NCI-H524 (cell line): Measurements from ENCODE around the gene MMP24OS.
A peak's percentile ranks its signal among the peaks of the same experiment; 100 is the strongest.
"Not testable (repeated sequence)": the region's sequence is repeated elsewhere in the genome, so short reads cannot be mapped to it uniquely, and the experiment has no call there.

Experiments
- DNase-seq, 2 experiments: peaks; one replicate each; lab custom pipeline; 2025; lab: John Stamatoyannopoulos, UW

MMP24OS gene

DNA sequence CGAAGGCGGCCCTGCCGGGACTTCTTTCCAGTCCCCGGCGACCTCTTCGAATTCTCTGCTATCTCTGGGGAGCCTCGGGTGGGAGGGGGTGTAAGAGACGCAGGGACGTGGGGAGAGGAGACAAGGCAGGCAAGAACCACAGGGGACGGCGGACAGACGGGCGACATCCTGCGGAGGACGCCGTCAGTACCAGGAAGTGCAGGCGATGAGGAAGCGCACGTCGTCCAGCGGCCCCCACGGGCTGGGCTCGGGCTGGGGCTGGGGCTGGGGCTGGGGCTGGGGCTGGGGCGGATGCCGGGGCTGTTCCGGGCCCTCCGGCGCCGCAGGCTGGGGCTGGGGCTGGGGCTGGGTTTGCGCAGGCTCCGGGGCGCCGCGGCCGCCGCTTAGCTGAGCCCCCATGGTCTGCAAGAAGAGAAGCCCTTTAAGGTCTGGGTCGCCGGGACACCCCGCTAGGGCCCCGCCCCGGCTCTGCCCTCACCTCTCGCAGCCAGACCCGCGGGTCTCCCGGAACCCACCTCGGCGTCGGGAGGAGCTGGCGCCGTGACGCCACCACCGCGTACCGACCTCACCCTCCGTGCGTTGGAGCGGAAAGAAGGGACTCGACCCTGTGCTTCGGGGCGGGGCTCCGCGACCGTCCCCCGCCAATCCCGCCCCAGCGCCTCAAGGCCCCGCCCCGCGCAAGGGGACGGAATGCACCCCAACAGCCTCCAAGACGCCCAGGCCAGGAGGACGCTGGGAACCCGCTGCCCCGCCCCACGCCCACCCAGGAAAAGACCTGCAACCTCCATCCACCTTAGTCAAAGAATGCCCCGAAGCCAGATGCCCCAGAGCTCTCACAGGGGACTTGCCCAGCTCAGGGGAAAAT, at the start of gene MMP24OS:
TSS of gene MMP24OS (minus strand) at position 592 of the 865 bp plus-strand sequence. CDS start at position 399, 193 bp downstream.
- DNase-seq = peak; percentile 65 to 83

DNA sequence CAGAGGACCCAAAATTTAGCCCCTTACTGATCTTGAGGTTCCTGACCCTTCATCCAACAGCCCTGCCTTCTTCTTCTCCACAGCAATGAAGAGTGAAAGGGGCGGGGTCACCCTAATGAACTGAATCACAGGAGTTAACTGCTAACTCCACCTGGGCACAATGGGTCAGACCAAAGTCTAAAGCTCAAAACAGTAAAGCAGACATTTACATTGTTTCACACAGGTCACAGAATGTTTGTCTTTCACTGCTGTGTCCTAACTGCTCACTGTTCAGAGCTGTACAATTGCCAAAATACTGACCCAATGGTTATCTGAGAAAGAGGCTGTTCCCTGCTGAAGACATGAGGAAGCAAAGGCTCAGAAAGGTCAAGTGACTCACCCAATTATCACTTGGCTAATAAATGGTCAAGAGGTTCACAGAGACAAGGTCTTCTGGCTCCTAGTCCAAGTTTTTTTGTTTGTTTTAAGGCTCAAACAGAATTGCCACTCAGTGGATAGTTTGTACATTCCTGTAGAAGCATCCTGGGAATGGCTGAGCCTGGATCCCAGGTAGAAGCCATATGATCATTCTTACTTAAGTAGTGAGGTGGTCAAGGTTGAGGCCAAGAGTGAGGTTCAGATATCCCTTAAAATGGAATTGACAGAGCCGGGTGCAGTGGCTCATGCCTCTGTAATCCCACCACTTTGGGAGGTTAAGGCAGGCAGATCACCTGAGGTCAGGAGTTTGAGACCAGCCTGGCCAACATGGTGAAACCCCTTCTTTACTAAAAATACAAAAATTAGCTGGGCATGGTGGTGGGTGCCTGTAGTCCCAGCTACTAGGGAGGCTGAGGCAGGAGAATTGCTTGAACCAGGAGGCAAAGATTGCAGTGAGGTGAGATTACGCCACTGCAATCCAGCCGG, 49.4 kb upstream of the MMP24OS start:
- DNase-seq = no peak

DNA sequence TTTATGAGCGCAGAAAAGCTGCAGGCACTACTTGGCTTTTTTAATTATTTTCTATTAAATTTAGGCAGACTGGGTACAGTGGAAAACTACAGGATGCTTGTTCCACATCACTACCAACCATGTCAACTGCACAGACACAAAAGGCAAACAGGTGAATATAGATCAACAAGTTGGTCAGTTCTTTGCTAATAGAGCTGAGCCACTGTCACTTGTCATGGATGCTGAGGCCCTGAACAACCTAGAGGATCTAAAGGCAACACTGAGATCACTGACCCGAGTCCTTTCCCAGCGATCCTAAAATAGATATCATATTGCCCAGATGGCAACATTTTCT, 48.8 kb upstream of the MMP24OS start:
- DNase-seq = no peak

DNA sequence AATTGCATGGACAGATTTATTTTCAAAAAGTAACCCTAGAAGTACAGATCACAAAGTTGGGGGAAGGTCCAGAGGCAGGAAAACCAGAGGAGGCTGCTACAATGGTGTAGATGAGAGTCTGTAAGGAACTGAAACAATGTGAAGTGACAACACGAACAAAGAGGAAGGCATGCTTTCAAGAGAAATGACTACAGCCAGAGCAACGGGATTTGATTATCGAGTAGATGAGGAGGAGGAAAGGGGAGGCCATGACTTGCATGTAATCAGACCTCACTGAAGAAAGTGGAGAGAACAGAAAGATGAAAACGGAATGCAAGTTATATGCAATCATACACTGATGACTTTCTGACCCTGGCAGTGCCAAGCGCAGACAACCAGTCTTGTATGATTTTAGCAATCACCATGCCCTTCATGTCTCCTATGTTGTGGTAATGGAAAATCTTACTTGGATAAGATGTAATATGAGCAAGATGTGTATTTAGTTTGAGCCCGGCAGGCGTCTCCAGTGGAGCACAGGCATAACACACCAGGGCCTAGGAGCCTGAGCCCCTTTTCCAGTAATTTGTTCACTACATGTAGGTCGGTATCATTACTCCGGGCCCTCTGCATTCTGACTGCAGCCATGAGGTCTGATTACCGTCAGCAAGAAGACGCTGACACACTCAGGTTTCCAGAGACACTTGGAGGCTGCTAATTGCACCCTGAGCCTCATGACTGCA, 48.3 kb upstream of the MMP24OS start:
- DNase-seq = no peak

DNA sequence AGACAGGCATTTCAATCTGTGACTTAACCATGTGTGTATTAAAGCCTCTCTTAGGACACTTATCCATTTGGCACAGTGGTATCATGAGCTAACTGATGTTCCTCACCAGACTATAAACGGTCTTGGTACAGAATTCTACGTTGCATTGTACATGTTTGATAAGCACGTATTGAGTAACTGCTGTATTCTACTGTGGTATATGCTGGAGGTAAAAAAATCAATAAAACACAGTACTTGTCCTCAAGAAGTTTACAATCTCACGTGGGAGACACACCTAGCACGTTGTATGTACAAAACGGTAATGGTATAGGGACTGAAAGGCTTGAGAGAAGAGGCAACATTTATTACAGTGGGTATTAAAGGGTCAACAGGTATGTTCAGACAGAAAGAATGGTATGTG, 47.5 kb upstream of the MMP24OS start:
- DNase-seq = no peak

DNA sequence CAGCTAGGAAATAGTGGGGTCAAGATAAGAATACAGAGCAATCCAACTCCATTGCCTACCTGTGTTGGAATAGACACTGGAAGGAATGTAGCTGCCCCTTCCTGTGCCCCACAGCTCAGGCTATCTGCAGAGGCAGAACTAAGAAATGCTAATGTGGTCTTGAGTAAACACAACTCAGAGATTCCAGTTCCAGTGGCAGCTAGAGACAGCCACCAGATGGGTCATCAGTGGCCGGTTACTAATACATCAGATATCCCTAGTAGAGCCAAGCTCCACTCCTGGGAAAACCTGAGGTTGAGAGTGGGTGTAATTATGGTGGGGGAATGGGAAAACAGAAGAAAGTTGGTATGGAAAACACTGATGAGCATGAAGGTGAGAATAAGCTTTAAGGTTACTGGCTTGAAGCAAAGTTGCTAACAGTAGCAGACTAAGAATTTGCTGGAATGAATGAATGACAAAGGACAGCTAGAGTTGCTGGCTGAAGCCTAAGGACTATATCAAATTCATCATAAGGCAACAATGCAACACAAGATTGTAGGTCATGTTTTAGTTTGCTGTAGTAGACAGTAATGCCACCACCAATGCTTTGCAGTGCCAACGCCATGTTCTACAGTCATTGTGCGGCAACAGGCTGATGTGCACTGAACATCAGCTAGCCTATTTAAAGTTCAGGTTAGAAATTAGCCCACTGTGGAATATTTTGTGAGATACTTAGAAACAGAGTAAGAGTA, 42.6 kb upstream of the MMP24OS start:
- no peak for DNase-seq

DNA sequence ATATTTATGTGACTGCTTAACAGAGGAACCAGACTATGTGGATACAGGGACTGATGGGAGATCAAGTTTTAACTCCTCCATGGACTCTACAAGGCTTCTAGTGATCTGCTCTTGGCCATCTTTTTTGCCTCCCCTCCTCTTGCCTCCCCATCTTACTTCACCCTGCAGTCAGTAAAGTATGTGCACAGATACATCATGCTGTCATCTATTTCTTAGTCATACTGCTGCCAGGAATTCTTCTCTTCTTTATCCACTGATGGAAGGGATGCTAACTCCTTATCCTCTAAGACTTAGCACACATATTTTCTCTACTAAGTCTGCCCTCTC, 41.9 kb upstream of the MMP24OS start:
- DNase-seq = no peak

DNA sequence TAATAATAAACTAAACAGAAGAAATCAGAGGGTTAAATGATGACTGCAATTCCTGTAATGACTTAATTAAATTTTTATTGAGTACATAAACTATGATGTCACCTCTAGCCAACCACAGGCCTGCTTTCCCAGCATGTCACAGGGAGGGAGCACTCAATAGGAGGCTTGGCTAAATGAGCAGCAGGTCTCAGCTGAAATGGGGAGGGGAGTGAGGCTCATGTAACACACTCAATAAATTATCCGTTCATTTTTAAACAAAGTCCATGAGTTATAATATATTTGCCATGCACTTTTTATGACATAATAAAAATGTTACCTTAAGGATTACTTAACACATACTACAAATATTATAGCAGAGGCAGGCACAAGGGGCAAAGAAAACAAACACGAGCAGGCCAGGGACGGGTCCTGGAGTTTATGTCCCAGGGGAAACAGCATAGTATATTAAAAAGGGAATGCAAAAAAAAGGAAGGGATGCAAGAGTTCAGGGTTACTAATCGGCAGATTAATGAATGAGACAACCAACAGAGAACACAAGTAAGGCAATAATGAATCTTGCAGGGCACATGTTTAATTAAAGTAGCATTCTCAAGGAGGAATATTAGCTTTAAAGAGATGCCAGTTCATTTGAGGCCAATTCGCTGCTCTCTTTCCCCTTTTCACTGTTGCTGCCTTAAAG, 41.4 kb upstream of the MMP24OS start:
- no peak for DNase-seq

DNA sequence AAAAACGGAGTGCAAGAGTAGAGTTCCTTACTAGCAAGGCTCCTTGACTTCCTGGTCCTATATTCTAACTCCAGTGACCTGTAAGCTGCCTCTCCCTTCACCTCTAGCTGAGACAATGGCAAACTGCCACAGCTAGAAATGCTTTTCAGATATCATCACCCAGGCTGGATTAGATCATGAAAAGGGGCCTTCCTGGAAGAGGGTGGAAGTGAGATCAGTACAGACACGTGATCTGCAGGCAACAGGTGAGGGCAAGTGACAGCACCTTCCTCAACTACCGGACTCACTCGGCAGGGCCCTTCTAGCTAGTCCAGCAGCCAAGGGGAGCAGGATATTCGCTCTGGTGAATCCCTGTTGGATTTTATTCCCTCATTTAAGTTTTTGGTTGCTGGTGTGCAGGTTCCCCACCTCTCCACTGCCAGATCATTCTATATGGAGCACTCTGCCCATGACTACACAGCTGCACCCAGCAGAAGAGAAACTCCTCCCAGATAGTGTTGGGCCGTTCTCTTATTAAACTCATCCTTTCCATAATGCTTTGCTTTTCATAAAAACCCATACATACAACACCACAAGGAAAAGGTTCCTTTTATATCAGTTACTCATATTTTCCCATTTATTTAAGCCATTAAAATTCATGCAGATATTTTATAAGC, 40.7 kb upstream of the MMP24OS start:
- DNase-seq = no peak

DNA sequence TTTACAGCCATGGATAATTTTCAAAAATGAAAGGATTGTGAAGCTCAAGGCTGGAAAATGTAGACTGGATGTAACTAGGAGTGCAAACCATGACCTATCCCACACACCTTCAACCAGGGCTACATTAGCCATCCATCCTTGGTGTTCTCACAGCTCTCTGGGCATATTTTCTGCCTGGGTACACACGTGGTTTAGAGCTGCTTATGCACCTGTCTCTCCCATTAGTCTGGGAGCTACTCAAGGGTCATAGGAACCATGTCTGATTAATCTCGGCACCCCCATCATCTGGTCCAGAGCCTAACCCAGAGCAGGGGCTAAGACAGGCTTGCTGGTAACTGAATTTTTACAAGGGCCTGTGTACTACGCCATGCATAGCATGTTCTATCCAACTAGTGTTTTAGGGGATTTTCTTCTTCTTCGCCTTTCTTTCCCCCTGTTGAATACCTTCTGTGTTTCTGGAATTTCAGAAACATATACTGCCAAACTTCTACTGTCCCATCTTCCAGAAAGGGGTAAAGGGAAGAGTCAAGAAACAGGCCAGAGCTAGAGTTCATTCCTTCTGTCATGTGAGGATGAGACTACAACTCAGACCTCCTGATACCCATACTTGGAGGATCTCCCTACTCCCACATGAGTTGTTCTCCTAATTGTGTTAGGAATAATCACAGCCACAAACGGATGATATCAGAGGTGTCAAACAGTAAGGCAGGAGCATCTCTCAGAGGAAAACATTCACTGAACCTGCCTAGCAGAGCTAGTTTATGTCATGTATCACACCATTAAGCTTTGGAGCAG, 39.7 kb upstream of the MMP24OS start:
- DNase-seq = no peak

DNA sequence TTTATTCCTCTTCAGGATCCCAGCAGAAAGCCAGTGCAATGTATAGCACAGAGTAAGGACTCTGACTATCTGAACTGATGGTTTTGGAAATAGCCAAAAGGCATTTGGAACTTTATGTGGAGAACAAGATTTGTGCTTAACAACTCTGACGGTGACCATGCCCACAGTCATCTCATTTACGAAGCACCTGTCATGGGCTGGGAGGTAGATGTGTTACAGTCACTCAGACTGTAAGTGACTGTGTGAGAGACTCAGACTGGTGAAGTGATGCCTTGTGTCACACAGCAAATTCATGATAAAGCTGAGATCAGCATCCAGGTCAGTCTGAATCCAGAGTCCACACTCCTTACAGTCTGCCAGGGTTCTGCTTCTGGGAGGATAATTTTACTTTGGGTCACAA, 38.2 kb upstream of the MMP24OS start:
- no peak for DNase-seq

DNA sequence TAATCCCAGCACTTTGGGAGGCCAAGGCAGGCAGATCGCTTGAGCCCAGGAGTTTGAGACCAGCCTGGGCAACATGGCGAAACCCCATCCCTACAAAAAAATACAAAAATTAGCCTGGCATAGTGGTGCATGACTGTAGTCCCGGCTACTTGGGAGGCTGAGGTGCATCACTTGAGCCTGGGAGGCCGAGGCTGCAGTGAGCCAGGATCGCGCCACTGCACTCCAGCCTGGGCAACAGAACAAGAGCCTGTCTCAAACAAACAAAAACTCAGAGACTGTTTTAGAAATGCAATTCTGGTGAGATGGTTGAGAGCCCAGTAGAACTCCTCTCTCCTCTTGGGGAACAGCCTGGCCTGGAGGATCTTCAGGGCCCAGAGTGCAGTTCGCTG, 37.7 kb upstream of the MMP24OS start:
- not testable (repeated sequence) for DNase-seq

DNA sequence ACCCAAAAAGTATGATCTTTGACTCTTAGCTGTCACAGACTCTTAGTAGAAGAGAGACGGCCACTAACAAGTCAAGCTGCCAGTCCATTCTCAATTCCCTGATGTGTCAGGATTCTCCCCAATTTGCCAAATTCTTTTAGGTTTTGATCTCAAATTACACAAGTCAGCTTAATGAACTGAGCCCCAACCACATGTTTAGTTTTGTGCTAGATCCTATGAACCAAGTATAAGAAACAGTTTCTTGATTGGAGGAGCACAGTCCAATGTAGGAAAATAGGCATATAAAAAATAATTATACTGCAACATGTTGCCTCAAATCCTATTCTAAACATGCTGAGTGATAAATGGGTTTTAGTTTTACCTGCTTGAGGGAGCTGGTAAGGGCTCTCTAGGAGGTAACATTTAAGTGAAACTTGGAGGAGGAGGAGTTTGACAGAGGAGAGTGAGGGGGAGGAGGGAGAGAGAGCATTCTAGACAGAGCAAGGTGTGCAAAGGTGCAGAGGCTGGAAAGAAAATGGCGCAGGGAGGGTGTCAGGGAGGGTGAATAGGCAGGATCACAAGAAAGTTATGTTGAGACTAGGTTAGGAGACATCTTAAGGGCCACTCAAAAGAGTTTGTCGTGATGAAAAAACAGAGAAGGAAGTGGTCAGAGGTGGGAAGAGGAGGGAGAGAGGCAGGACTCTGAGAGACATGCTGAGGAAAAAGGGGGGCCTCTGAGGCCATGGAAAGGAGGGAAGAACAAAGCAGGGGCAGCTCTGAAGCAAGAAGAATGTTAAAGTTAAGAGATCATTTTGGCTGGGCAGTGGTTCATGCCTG, 37.1 kb upstream of the MMP24OS start:
- DNase-seq = no peak

DNA sequence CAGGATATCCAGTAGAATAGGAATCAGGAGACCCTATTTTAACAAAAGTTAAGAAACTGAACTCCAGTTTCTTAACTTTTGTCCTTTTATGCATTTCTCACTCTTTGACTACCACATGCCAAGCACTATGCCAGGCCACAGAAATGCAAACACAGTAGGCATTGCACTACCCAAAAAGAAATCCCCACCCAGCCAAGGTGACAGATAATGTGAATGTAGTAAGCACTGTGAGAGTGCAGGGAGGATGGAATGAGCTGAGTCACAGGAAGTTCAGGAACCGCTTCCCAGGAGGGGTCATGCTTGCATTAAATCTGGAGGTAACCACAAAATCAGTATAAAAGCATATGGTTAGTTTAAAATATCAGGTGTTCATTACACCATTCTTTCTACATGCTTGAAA, 34.4 kb upstream of the MMP24OS start:
- no peak for DNase-seq

DNA sequence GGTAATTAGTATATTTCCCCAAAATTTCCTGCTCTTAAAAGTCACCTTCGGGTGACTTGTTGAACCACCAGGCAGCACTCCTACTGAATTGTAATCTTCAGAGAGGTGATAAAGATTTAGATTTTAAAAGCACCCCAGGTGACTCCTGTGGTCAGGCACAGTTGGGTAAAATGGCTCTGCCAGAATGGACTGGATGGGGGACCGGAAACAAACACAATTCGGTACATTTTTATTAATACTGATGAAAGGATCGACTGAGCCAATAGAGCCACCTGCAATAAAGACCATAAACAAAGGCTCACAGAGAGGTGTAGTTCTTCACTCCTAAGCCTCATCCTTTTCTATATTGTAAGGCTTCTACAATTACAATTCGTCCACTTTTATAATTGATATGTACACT, 33.9 kb upstream of the MMP24OS start:
- DNase-seq = no peak

DNA sequence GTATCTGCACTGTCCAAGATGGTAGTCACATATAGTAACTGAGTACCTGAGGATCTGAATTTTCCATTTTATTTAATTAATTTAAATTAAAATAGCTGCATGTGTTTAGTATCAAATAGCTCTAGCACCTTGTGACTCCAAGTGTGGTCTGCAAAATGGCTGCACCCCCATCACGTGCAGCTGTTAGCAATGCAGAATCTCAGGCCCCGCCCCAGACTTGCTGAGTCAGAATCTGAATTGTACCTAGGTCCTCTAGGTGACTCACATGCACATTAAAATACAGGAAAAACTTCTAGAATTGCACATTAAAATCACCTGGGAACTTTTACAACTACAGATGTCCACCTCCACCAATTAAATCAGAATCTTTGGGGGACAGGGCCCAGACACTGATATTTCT, 33.5 kb upstream of the MMP24OS start:
- DNase-seq = no peak

DNA sequence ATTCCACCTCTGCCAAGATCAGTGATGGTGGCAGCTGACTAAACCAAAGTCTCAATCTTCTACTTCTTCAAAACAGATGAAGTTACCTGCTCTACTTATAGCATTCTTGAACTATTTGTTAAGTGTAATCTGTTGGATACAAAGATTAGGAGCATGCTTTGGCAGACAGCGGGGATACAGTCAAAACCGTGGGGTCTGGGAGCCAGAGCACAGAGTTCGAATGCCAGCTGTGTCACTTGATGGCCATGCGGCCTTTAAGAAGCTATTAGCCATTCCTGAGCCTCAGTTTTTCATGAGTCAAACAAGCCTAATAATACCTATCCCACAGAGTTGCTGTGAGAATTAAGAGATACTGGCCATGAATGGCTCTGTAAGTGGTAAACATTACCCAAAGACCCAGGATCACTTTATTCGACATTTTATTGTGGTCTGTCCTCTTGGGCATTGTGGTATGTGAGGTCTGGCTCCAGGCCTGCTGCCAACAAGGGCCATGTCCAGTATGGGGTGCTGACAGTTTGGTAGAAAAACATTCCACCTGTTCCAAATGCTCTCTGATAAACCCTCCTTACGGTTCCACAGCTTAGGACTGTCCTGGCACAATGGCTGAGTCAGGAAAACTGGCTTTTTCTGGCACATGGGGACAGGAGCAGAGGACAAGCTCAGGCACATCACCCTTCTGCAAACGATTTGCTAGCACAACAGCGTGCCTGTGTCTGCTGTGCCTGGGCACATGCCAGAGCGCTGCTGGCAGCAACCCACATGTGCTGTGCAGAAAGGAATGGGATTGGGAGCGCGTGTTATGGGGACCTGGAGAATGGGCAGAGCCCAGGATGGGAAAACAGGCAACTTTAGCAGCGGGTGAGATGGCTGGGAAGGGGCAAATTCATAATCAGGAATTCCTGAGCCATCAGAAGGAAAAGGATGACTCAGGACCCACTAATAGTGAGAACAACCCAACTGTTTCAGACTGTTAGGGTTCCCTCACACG, 30.0 kb upstream of the MMP24OS start:
- no peak for DNase-seq
